Stomach (tissue), 4 donors: Measurements from ENCODE around the gene ITPR1.

Source experiments
- CTCF ChIP-seq, 7 experiments: fragments of 450-650 bp in 4 of 7; fragments of 200-600 bp in 3 of 7; sonication (generic) in 3 of 7; IDR thresholded peaks; one replicate each; pipeline ENCODE4 v1.5.1; 2016 to 2019; ENCODE audit warnings: antibody characterized with exemption in 7 of 7, control low read depth in 2 of 7, mild to moderate bottlenecking in 1 of 7
- POLR2A ChIP-seq, 4 donors: fragments of 450-650 bp; IDR thresholded peaks; one replicate each; pipeline ENCODE4 v1.6.1; 2016; ENCODE audit warnings: antibody characterized with exemption in 4 of 4, control low read depth in 2 of 4, mild to moderate bottlenecking in 1 of 4, moderate library complexity in 1 of 4

GRCh38 chr3:4645468-4645867, 152.3 kb downstream of the ITPR1 start:
- TF ChIP-seq CTCF (IDR thresholded peaks at IDR 0.05) (no peak), POLR2A (IDR thresholded peaks at IDR 0.05) (no peak)
